Mesendoderm (in vitro differentiated cells): Measurements from ENCODE around the gene OR8H2. TPM values are rescaled to one million over a fixed set of nuclear protein-coding genes. Genes with fewer than 3 reads are reported as not detected.
"Not testable (repeated sequence)": the region's sequence is repeated elsewhere in the genome, so short reads cannot be mapped to it uniquely, and the experiment has no call there.

ENCODE experiments used
- DNase-seq: peaks from one replicate; pipeline ENCODE4 v3.0.0; 2013
- H2AK5ac ChIP-seq: 2 replicates; pipeline ENCODE4 v1.6.1; 2013; ENCODE audit warnings: low read length, inconsistent platforms
- H2BK120ac ChIP-seq: 2 replicates; pipeline ENCODE4 v1.6.1; 2013; ENCODE audit warnings: low read depth, mild to moderate bottlenecking, low read length, moderate library complexity, mixed read lengths
- H2BK15ac ChIP-seq: replicated peaks from 2 replicates; pipeline ENCODE4 v1.6.1; 2013; ENCODE audit warnings: low read depth, mild to moderate bottlenecking, moderate library complexity
- H2BK5ac ChIP-seq: 2 replicates; pipeline ENCODE4 v1.6.1; 2013; ENCODE audit warnings: low read length, inconsistent platforms
- H3K18ac ChIP-seq: 2 replicates; pipeline ENCODE4 v1.6.1; 2013; ENCODE audit warnings: mild to moderate bottlenecking, low read length, mixed read lengths
- H3K23ac ChIP-seq: one replicate; pipeline ENCODE4 v1.6.1; 2013; ENCODE audit warnings: low read length
- H3K27ac ChIP-seq: 2 replicates; pipeline ENCODE4 v1.5.1; 2013; ENCODE audit warnings: low read depth, mild to moderate bottlenecking, inconsistent platforms, low read length, moderate library complexity
- H3K27me3 ChIP-seq: 2 replicates; pipeline ENCODE4 v1.6.1; 2013; ENCODE audit warnings: low read length, control low read depth, mild to moderate bottlenecking, inconsistent platforms; ENCODE audit not compliant: insufficient read depth, poor library complexity
- H3K36me3 ChIP-seq: 2 replicates; pipeline ENCODE4 v1.6.1; 2013; ENCODE audit warnings: low read length, inconsistent platforms; ENCODE audit not compliant: control insufficient read depth, insufficient read depth
- H3K4ac ChIP-seq: one replicate; pipeline ENCODE4 v1.6.1; 2013; ENCODE audit warnings: low read depth, mild to moderate bottlenecking, low read length, moderate library complexity
- H3K4me1 ChIP-seq: 2 replicates; pipeline ENCODE4 v1.6.1; 2013; ENCODE audit warnings: low read depth, low read length, inconsistent platforms; ENCODE audit not compliant: control insufficient read depth
- H3K4me2 ChIP-seq: 2 replicates; pipeline ENCODE4 v1.6.1; 2013; ENCODE audit warnings: low read length
- H3K4me3 ChIP-seq: 2 replicates; pipeline ENCODE4 v1.5.1; 2013; ENCODE audit warnings: mild to moderate bottlenecking, low read length
- H3K56ac ChIP-seq: one replicate; pipeline ENCODE4 v1.6.1; 2013; ENCODE audit warnings: low read length
- H3K79me1 ChIP-seq: 2 replicates; pipeline ENCODE4 v1.6.1; 2013; ENCODE audit warnings: low read length, inconsistent platforms
- H3K79me2 ChIP-seq: 2 replicates; pipeline ENCODE4 v1.6.1; 2013; ENCODE audit warnings: mild to moderate bottlenecking, low read length; ENCODE audit not compliant: control insufficient read depth, insufficient read depth
- H3K9ac ChIP-seq: 2 replicates; pipeline ENCODE4 v1.6.1; 2013; ENCODE audit warnings: low read length, inconsistent platforms
- H4K5ac ChIP-seq: one replicate; pipeline ENCODE4 v1.6.1; 2013; ENCODE audit warnings: low read length
- H4K8ac ChIP-seq: one replicate; pipeline ENCODE4 v1.6.1; 2013; ENCODE audit warnings: low read depth, mild to moderate bottlenecking, control low read depth, low read length, moderate library complexity
- WGBS: extraction: QIAGEN DNeasy Blood & Tissue Kit; methylation state at CpG from one replicate; pipeline ENCODE4 v1.1.7; 2013; ENCODE audit warnings: low lambda C conversion rate, missing lambda C conversion rate; ENCODE audit not compliant: insufficient coverage; ENCODE audit errors: extremely low coverage; 5-methylcytosine and 5-hydroxymethylcytosine counted together
- polyA plus RNA-seq, 2 experiments: library from polyadenylated mRNA; stranded (reverse); fragments of 200-250 nt; gene quantifications; one replicate each; pipeline ENCODE4 v1.2.3, GENCODE V29; 2013

OR8H2 gene, protein sequence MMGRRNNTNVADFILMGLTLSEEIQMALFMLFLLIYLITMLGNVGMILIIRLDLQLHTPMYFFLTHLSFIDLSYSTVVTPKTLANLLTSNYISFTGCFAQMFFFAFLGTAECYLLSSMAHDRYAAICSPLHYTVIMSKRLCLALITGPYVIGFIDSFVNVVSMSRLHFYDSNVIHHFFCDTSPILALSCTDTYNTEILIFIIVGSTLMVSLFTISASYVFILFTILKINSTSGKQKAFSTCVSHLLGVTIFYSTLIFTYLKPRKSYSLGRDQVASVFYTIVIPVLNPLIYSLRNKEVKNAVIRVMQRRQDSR
- not detected for polyA plus RNA-seq (2013, experiment 1 of 2)
- polyA plus RNA-seq (2013, experiment 2 of 2): not detected

- Histone ChIP-seq H3K36me3 (no peaks in the 10 kb centered on the region), H4K8ac (no peak within 1 kb of the TSS), H2BK120ac (no peak within 1 kb of the TSS), H3K18ac (no peak within 1 kb of the TSS), H3K79me1 (no peaks in the 10 kb centered on the region), H2AK5ac (no peak within 1 kb of the TSS), H4K5ac (no peak within 1 kb of the TSS), H3K9ac (no peak within 1 kb of the TSS), H2BK5ac (no peak within 1 kb of the TSS), H3K27me3 (no peaks in the 10 kb centered on the region), H3K27ac (no peak within 1 kb of the TSS), H3K4me2 (no peak within 1 kb of the TSS), H3K23ac (no peak within 1 kb of the TSS), H3K4me1 (no peaks in the 10 kb centered on the region), H2BK15ac (no peak within 1 kb of the TSS), H3K4ac (no peak within 1 kb of the TSS), H3K4me3 (no peak within 1 kb of the TSS), H3K56ac (no peak within 1 kb of the TSS), H3K79me2 (no peaks in the 10 kb centered on the region)
- no peak for DNase-seq
Observed at GRCh38 chr11:56103210-56103737, at the start of gene OR8H2. OR8H2 (plus strand) TSS chr11:56103687; CDS start chr11:56105043, 1,356 bp downstream.

- H2BK5ac ChIP-seq, H2BK15ac ChIP-seq, H3K4me2 ChIP-seq, H3K79me1 ChIP-seq, H3K9ac ChIP-seq, H3K4me3 ChIP-seq, H4K5ac ChIP-seq, H3K79me2 ChIP-seq, H3K4ac ChIP-seq, H3K27me3 ChIP-seq, H4K8ac ChIP-seq, H3K27ac ChIP-seq, H3K36me3 ChIP-seq, H2AK5ac ChIP-seq, H3K56ac ChIP-seq, H3K18ac ChIP-seq, H2BK120ac ChIP-seq, H3K23ac ChIP-seq, H3K4me1 ChIP-seq: not testable (repeated sequence)
- no CpG with 5 or more reads among the region's 4 CpGs for WGBS
- peak; percentile 68 for DNase-seq
Observed at GRCh38 chr11:56056366-56056765, 47.1 kb upstream of the OR8H2 start.

- H3K36me3 ChIP-seq, H3K4me2 ChIP-seq, H4K8ac ChIP-seq, H2BK120ac ChIP-seq, H2BK15ac ChIP-seq, H2BK5ac ChIP-seq, H3K4me3 ChIP-seq, H3K4ac ChIP-seq, H3K79me1 ChIP-seq, H3K27ac ChIP-seq, H3K56ac ChIP-seq, H3K79me2 ChIP-seq, H3K18ac ChIP-seq, H3K4me1 ChIP-seq, H4K5ac ChIP-seq, H3K27me3 ChIP-seq, H2AK5ac ChIP-seq, H3K9ac ChIP-seq, H3K23ac ChIP-seq: not testable (repeated sequence)
- no CpG with 5 or more reads among the region's 7 CpGs for WGBS
- DNase-seq: peak; percentile 89
Observed at GRCh38 chr11:56057661-56058237, 45.7 kb upstream of the OR8H2 start.

GRCh38 chr11:56058260-56058780 lies 45.2 kb upstream of the OR8H2 start:
- peak overlapping the region; percentile 80 for H3K18ac ChIP-seq
- not testable (repeated sequence) for H3K9ac ChIP-seq, H3K56ac ChIP-seq, H3K79me2 ChIP-seq, H4K8ac ChIP-seq, H3K4me2 ChIP-seq, H3K27me3 ChIP-seq, H2AK5ac ChIP-seq, H3K79me1 ChIP-seq, H3K4me3 ChIP-seq, H4K5ac ChIP-seq, H2BK5ac ChIP-seq, H2BK120ac ChIP-seq, H3K23ac ChIP-seq, H3K4ac ChIP-seq, H3K36me3 ChIP-seq, H3K4me1 ChIP-seq, H2BK15ac ChIP-seq
- WGBS: no CpG with 5 or more reads among the region's 7 CpGs
- peak; percentile 57 for DNase-seq
- peak overlapping the region; percentile 12 for H3K27ac ChIP-seq

DNA sequence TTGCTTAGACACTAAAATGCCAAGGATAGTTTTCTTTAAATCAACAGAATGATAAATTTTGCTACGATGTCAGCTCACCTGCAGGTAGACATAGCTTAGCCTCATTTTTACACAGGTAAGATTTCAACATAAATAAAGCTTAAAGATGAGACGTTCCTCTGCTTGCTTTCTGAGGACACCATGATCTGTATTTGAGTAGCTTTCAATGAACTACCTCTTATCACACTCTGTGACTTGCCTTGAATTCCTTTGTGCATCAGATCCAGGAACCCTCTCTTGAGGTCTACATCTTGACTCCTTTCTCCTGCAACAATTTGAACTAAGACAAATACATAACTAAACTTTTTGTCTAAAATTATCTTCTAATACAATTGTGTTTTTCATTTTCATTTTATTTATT lies 36.5 kb upstream of the OR8H2 start:
- no peaks in the 10 kb centered on the region for H3K27me3 ChIP-seq
- no peak overlapping the region for H4K8ac ChIP-seq
- no peaks in the 10 kb centered on the region for H3K36me3 ChIP-seq
- H4K5ac ChIP-seq: no peak overlapping the region
- no peak overlapping the region for H3K4ac ChIP-seq
- H3K4me3 ChIP-seq: no peak overlapping the region
- no CpG with 5 or more reads among the region's 2 CpGs for WGBS
- no peak overlapping the region for H3K56ac ChIP-seq
- no peak overlapping the region for H3K23ac ChIP-seq
- H3K4me1 ChIP-seq: no peaks in the 10 kb centered on the region
- no peak overlapping the region for H3K18ac ChIP-seq
- no peak overlapping the region for H2BK5ac ChIP-seq
- H2AK5ac ChIP-seq: no peak overlapping the region
- no peak for DNase-seq
- H3K9ac ChIP-seq: no peak overlapping the region
- no peak overlapping the region for H2BK15ac ChIP-seq
- H2BK120ac ChIP-seq: no peak overlapping the region
- H3K79me1 ChIP-seq: no peaks in the 10 kb centered on the region
- H3K4me2 ChIP-seq: no peak overlapping the region
- H3K27ac ChIP-seq: no peak overlapping the region
- H3K79me2 ChIP-seq: no peaks in the 10 kb centered on the region
